HEK293T (cell line): ENCODE data around the gene SH3BP5L.

Source experiments
- BHLHE40 ChIP-seq: fragments of 450-650 bp; IDR thresholded peaks from 2 replicates; pipeline ENCODE4 v1.6.1; 2016; ENCODE audit warnings: mild to moderate bottlenecking, moderate library complexity, borderline replicate concordance
- ELF4 ChIP-seq: fragments of 450-650 bp; IDR thresholded peaks from 2 replicates; pipeline ENCODE4 v1.6.1; 2017; ENCODE audit warnings: antibody characterized with exemption
- FOXA1 ChIP-seq: fragments of 450-650 bp; IDR thresholded peaks from 2 replicates; pipeline ENCODE4 v1.6.1; 2016; ENCODE audit warnings: mild to moderate bottlenecking
- FOXK2 ChIP-seq: fragments of 450-650 bp; IDR thresholded peaks from 2 replicates; pipeline ENCODE4 v1.6.1; 2016; ENCODE audit warnings: mild to moderate bottlenecking
- FOXM1 ChIP-seq: fragments of 450-650 bp; IDR thresholded peaks from 2 replicates; pipeline ENCODE4 v1.6.1; 2017; ENCODE audit warnings: mild to moderate bottlenecking, borderline replicate concordance
- SP1 ChIP-seq: fragments of 450-650 bp; IDR thresholded peaks from 2 replicates; pipeline ENCODE4 v1.6.1; 2017
- SUZ12 ChIP-seq: fragments of 450-650 bp; IDR thresholded peaks from 2 replicates; pipeline ENCODE4 v1.6.1; 2016; ENCODE audit warnings: mild to moderate bottlenecking

- TF ChIP-seq FOXK2 (no peak), FOXM1 (no peak), SP1 (no peak), SUZ12 (no peak), ELF4 (no peak), FOXA1 (no peak), BHLHE40 (no peak)
These were observed 37.4 kb downstream of the SH3BP5L start for GRCh38 chr1:248788327-248788726.
